Retinal pigment epithelial cell (primary cell): ENCODE results near the gene KLLN.

Source experiments
- DNase-seq: peaks from one replicate; pipeline ENCODE4 v3.0.0-alpha.2; 2010; ENCODE audit warnings: low read depth
- H3K4me3 ChIP-seq: 2 replicates; pipeline ENCODE4 v1.5.1; 2011; ENCODE audit warnings: mild to moderate bottlenecking, low read length, control low read depth, moderate library complexity
- TF ChIP-seq, protein P1 (sequence below): conservative IDR thresholded peaks from 2 replicates; pipeline ENCODE4 v1.5.1; 2011; ENCODE audit warnings: low read depth, low read length, control low read depth, inconsistent platforms

The KLLN gene

DNA sequence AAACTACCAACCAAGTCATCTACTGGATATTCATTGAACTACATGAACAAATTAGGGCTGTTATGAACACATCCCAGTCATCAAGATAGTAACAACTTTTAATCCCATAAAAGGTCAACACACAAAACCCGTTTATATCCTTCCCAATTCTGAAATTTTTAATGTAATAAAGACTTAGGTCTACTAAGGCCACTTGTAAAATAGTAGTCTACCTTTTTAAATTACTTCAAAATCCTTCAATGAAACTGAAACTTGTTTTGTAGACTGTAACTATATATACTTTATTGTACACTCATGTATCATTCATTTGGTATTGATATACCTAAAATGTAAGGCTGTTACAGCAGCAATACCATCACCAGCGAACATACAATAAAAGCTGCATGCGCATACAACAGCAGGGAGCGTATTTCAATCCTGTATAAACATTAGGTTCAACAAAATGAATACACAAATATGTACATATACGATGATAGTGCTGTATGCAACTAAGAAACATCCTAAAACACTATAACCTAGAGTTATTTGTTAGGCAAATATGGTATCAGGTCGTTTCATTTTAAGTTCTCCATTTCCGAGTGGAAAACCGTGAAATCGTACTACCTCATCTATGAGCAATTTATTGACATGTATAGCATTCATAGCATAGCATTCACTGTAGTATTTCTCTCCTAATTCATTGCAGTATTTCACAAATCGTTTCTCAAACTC, 46.3 kb downstream of the KLLN start:
- TF ChIP-seq, protein P1, sequence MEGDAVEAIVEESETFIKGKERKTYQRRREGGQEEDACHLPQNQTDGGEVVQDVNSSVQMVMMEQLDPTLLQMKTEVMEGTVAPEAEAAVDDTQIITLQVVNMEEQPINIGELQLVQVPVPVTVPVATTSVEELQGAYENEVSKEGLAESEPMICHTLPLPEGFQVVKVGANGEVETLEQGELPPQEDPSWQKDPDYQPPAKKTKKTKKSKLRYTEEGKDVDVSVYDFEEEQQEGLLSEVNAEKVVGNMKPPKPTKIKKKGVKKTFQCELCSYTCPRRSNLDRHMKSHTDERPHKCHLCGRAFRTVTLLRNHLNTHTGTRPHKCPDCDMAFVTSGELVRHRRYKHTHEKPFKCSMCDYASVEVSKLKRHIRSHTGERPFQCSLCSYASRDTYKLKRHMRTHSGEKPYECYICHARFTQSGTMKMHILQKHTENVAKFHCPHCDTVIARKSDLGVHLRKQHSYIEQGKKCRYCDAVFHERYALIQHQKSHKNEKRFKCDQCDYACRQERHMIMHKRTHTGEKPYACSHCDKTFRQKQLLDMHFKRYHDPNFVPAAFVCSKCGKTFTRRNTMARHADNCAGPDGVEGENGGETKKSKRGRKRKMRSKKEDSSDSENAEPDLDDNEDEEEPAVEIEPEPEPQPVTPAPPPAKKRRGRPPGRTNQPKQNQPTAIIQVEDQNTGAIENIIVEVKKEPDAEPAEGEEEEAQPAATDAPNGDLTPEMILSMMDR = no peak
- peak overlapping the region; percentile 86 for H3K4me3 ChIP-seq
- no peak for DNase-seq

DNA sequence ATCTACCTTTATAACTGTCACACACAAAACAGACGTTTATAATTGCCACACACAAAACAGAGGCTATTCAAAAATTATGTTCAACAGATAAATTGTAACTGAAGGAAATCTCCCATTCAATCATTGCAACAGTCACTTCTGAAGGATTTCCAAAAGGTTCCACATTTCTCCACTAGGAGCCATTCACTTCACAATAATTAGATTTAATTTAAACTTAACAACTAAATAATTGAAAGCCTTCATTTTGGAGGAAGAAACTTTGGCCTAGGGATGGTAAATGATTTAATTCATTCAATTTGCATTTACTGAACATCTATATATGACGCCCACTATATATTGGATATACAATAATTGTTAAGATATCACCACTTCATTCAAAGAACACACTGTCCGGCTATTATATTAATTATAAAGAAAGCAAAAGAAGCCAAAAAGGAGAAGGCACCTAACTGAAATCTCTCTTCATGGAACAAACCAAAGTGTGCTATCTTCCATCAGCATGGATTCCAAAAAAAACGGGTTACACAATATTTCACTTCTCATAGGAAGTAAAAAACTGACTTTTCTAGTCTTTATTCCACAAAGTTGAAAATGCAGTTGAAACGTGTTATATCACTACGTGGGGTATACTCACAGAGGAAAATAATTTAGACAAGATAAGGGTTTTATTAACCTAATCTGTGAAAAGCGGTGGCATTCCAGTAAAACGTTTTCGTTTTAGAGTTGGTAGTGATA, 47.0 kb downstream of the KLLN start:
- TF ChIP-seq, protein P1 = peak; percentile 18
- H3K4me3 ChIP-seq = peak overlapping the region; percentile 86

More for the DNA sequence above, 47.0 kb downstream of the KLLN start:
- DNase-seq = no peak
